ENCODE results near the gene CHRNA1. TPM values are rescaled to one million over a fixed set of nuclear protein-coding genes. Genes with fewer than 3 reads are reported as not detected.

CHRNA1 gene
- total and polyA plus RNA-seq, 4 donors: not detected

GRCh38 chr2:174780856-174781255 is 16.6 kb upstream of the CHRNA1 start:
- H3K9ac ChIP-seq (ENCODE audit: low read depth in 1 of 2, low read length in 2 of 2): no peak overlapping the region
- TF ChIP-seq CTCF (IDR thresholded peaks at IDR 0.05; ENCODE audit: low read depth, low read length, missing input control) (no peak), GABPA (IDR thresholded peaks at IDR 0.05 in 1 of 2, conservative IDR thresholded peaks at IDR 0.05 in 1 of 2) (no peak), JUND (IDR thresholded peaks at IDR 0.05) (no peak), REST (IDR thresholded peaks at IDR 0.05) (no peak), FOXA1 (IDR thresholded peaks at IDR 0.05) (no peak), RAD21 (IDR thresholded peaks at IDR 0.05) (no peak), ZBTB33 (IDR thresholded peaks at IDR 0.05) (no peak), YY1 (IDR thresholded peaks at IDR 0.05) (no peak), EGR1 (IDR thresholded peaks at IDR 0.05; ENCODE audit: low read depth in 2 of 2) (no peak), RXRA (IDR thresholded peaks at IDR 0.05) (no peak), HNF4G (IDR thresholded peaks at IDR 0.05) (no peak), TAF1 (conservative IDR thresholded peaks at IDR 0.05) (no peak), MAX (IDR thresholded peaks at IDR 0.05) (no peak), HNF4A (conservative IDR thresholded peaks at IDR 0.05) (no peak), SP1 (IDR thresholded peaks at IDR 0.05) (no peak), ATF3 (IDR thresholded peaks at IDR 0.05) (no peak), NR2F2 (IDR thresholded peaks at IDR 0.05) (no peak), FOXA2 (IDR thresholded peaks at IDR 0.05) (no peak)
- H3K36me3 ChIP-seq (ENCODE audit: control insufficient read depth in 4 of 4, insufficient read depth in 3 of 4, low read depth in 1 of 4, low read length in 3 of 4): no peaks in the 10 kb centered on the region
- WGBS: 90% methylated on average over 7 of the region's 7 CpGs
- DNase-seq (ENCODE audit: low spot score): no peak
- H3K9me3 ChIP-seq (ENCODE audit: control insufficient read depth in 4 of 4, low read length in 3 of 4): no peaks in the 10 kb centered on the region
- no peaks in the 10 kb centered on the region for H3K27me3 ChIP-seq (ENCODE audit: control insufficient read depth in 4 of 4, insufficient read depth in 4 of 4, low read length in 3 of 4)
- H3K4me3 ChIP-seq (ENCODE audit: low read depth in 1 of 3, low read length in 3 of 3): no peak overlapping the region
- H3K27ac ChIP-seq (ENCODE audit: low read depth in 1 of 2, low read length in 2 of 2): no peak overlapping the region
- no peaks in the 10 kb centered on the region for H3K4me1 ChIP-seq (ENCODE audit: control insufficient read depth in 4 of 4, insufficient read depth in 4 of 4, low read length in 3 of 4)
